Neural cell (in vitro differentiated cells): ENCODE data around the gene AZU1. TPM values are rescaled to one million over a fixed set of nuclear protein-coding genes. Genes with fewer than 3 reads are reported as not detected.

Source experiments
- H2AFZ ChIP-seq: fragments of 200-600, 300-800 bp; sonication (generic), shearing (Covaris generic); 2 replicates; pipeline ENCODE4 v1.6.0; 2014; ENCODE audit warnings: low read depth, mild to moderate bottlenecking, antibody characterized with exemption, low read length, moderate library complexity
- H3F3A ChIP-seq: fragments of 200-600 bp; shearing (Covaris generic); 2 replicates; pipeline ENCODE4 v1.6.1; 2016; ENCODE audit warnings: mild to moderate bottlenecking, moderate library complexity, mixed read lengths, antibody characterized with exemption, low read length; ENCODE audit not compliant: insufficient read depth, poor library complexity, severe bottlenecking
- H3K27ac ChIP-seq: fragments of 200-600, 300-800 bp; sonication (generic), shearing (Covaris generic); 2 replicates; pipeline ENCODE4 v1.5.1; 2014; ENCODE audit warnings: mild to moderate bottlenecking, low read length, moderate library complexity
- H3K27me3 ChIP-seq: fragments of 300-800, 200-600 bp; sonication (generic), shearing (Covaris generic); 2 replicates; pipeline ENCODE4 v1.6.0; 2014; ENCODE audit warnings: mild to moderate bottlenecking, low read depth, low read length, moderate library complexity; ENCODE audit not compliant: insufficient read depth
- H3K36me3 ChIP-seq: fragments of 300-800, 200-600 bp; sonication (generic), shearing (Covaris generic); 2 replicates; pipeline ENCODE4 v1.5.1; 2014; ENCODE audit warnings: mild to moderate bottlenecking, antibody characterized with exemption, low read length, moderate library complexity; ENCODE audit not compliant: insufficient read depth
- H3K4me2 ChIP-seq: fragments of 300-800, 200-600 bp; sonication (generic), shearing (Covaris generic); 2 replicates; pipeline ENCODE4 v1.6.0; 2014; ENCODE audit warnings: mild to moderate bottlenecking, low read length
- H3K4me3 ChIP-seq: fragments of 300-800, 200-600 bp; sonication (generic), shearing (Covaris generic); 2 replicates; pipeline ENCODE4 v1.5.1; 2014; ENCODE audit warnings: mild to moderate bottlenecking, low read length, moderate library complexity
- H3K79me2 ChIP-seq: fragments of 200-600 bp; shearing (Covaris generic); replicated peaks from 2 replicates; pipeline ENCODE4 v1.6.0; 2014; ENCODE audit warnings: mild to moderate bottlenecking, low read length, moderate library complexity; ENCODE audit not compliant: insufficient read depth
- H3K9ac ChIP-seq: fragments of 300-800, 200-600 bp; sonication (generic), shearing (Covaris generic); 2 replicates; pipeline ENCODE4 v1.6.1; 2016; ENCODE audit warnings: mild to moderate bottlenecking, low read length, mixed read lengths
- H3K9me2 ChIP-seq: fragments of 200-600 bp; shearing (Covaris generic); 2 replicates; pipeline ENCODE4 v1.6.1; 2016; ENCODE audit warnings: mild to moderate bottlenecking, low read length, mixed read lengths; ENCODE audit not compliant: insufficient read depth
- H3K9me3 ChIP-seq: fragments of 200-600, 300-800 bp; sonication (generic), shearing (Covaris generic); 2 replicates; pipeline ENCODE4 v1.6.1; 2016; ENCODE audit warnings: mild to moderate bottlenecking, mixed run types, low read length, moderate library complexity, mixed read lengths
- H4K20me1 ChIP-seq: fragments of 200-600 bp; shearing (Covaris generic); 2 replicates; pipeline ENCODE4 v1.6.1; 2016; ENCODE audit warnings: mild to moderate bottlenecking, mixed run types; ENCODE audit not compliant: insufficient read depth
- CTCF ChIP-seq: fragments of 450-650 bp; IDR thresholded peaks from 2 replicates; pipeline ENCODE4 v1.5.1; 2014; ENCODE audit warnings: antibody characterized with exemption, mild to moderate bottlenecking, moderate library complexity; ENCODE audit not compliant: poor library complexity, severe bottlenecking
- EP300 ChIP-seq: fragments of 450-650 bp; conservative IDR thresholded peaks from 2 replicates; pipeline ENCODE4 v1.6.1; 2014; ENCODE audit warnings: antibody characterized with exemption, mild to moderate bottlenecking, moderate library complexity; ENCODE audit not compliant: poor library complexity, severe bottlenecking
- EZH2 ChIP-seq: fragments of 200-600, 300-800 bp; shearing (Covaris generic), sonication (generic); IDR thresholded peaks from 2 replicates; pipeline ENCODE4 v1.6.1; 2014; ENCODE audit warnings: antibody characterized with exemption, low read length, borderline replicate concordance, mild to moderate bottlenecking; ENCODE audit not compliant: insufficient read depth, poor library complexity, severe bottlenecking
- MXI1 ChIP-seq: fragments of 450-650 bp; conservative IDR thresholded peaks from 2 replicates; pipeline ENCODE4 v1.6.1; 2014; ENCODE audit warnings: antibody characterized with exemption, mild to moderate bottlenecking; ENCODE audit not compliant: poor library complexity, severe bottlenecking
- POLR2AphosphoS5 ChIP-seq: IDR thresholded peaks from 2 replicates; pipeline ENCODE4 v1.6.1; 2012
- RAD21 ChIP-seq: fragments of 450-650 bp; conservative IDR thresholded peaks from 2 replicates; pipeline ENCODE4 v1.6.1; 2014; ENCODE audit warnings: antibody characterized with exemption, mild to moderate bottlenecking, moderate library complexity
- SMC3 ChIP-seq: fragments of 450-650 bp; conservative IDR thresholded peaks from 2 replicates; pipeline ENCODE4 v1.6.1; 2014; ENCODE audit warnings: antibody characterized with exemption, mild to moderate bottlenecking, moderate library complexity; ENCODE audit not compliant: poor library complexity
- TAF1 ChIP-seq: IDR thresholded peaks from 2 replicates; pipeline ENCODE4 v1.6.1; 2012; ENCODE audit warnings: low read depth
- polyA plus RNA-seq: library from polyadenylated mRNA; depleted of rRNA; stranded (reverse); fragments of >200 nt; gene quantifications from 2 replicates; pipeline ENCODE4 v1.2.3, GENCODE V29; 2014
- TF ChIP-seq, protein P1 (sequence below): IDR thresholded peaks from 2 replicates; pipeline ENCODE4 v1.6.1; 2012; ENCODE audit warnings: borderline replicate concordance

The AZU1 gene
- polyA plus RNA-seq, 1 donor from 2014 or later: 1.1 TPM

GRCh38 chr19:873561-874041 is 46.0 kb downstream of the AZU1 start:
- Histone ChIP-seq H3K27ac (no peak overlapping the region), H3K9me3 (no peaks in the 10 kb centered on the region), H3K9me2 (no peaks in the 10 kb centered on the region), H2AFZ (no peak overlapping the region), H3F3A (no peaks in the 10 kb centered on the region), H3K4me2 (no peak overlapping the region), H3K9ac (no peak overlapping the region), H3K27me3 (no peaks in the 10 kb centered on the region), H3K4me3 (no peak overlapping the region), H4K20me1 (no peaks in the 10 kb centered on the region), H3K36me3 (no peaks in the 10 kb centered on the region), H3K79me2 (no peaks in the 10 kb centered on the region)
- TF ChIP-seq, protein P1, sequence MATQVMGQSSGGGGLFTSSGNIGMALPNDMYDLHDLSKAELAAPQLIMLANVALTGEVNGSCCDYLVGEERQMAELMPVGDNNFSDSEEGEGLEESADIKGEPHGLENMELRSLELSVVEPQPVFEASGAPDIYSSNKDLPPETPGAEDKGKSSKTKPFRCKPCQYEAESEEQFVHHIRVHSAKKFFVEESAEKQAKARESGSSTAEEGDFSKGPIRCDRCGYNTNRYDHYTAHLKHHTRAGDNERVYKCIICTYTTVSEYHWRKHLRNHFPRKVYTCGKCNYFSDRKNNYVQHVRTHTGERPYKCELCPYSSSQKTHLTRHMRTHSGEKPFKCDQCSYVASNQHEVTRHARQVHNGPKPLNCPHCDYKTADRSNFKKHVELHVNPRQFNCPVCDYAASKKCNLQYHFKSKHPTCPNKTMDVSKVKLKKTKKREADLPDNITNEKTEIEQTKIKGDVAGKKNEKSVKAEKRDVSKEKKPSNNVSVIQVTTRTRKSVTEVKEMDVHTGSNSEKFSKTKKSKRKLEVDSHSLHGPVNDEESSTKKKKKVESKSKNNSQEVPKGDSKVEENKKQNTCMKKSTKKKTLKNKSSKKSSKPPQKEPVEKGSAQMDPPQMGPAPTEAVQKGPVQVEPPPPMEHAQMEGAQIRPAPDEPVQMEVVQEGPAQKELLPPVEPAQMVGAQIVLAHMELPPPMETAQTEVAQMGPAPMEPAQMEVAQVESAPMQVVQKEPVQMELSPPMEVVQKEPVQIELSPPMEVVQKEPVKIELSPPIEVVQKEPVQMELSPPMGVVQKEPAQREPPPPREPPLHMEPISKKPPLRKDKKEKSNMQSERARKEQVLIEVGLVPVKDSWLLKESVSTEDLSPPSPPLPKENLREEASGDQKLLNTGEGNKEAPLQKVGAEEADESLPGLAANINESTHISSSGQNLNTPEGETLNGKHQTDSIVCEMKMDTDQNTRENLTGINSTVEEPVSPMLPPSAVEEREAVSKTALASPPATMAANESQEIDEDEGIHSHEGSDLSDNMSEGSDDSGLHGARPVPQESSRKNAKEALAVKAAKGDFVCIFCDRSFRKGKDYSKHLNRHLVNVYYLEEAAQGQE: no peak
- TF ChIP-seq RAD21 (no peak), CTCF (no peak), POLR2AphosphoS5 (no peak), EP300 (no peak), MXI1 (no peak), SMC3 (no peak), TAF1 (no peak)

DNA sequence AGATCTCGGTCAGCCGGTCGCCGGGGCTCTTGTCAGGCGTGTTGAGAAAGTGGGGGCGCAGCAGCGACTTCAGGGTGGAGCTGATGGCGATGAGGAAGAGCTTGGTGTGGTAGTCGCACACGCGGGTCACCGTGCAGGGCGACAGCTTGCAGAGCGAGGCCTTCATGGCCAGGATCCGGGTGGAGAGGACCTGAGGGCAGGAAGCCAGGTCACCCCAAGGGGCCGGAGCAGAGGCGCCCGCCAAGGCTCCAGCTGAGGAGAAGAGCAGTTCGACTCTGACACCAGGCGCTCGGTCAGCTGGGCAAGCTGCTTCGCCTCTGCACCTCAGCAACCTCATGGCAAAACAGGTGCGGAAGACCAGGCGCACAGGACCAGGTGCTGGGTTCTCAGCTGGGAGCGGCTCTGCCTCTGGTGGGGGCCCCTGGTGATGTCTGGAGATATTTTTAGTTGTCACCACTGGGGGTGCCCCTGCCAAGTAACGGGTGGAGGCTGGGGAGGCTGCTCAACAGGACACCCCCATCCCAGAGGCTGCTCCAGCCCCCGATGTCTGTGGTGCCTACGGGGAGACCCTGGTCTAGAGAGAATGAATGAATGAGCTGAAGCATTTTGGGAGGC is 47.7 kb downstream of the AZU1 start:
- Histone ChIP-seq H2AFZ (no peak overlapping the region), H3K4me2 (no peak overlapping the region), H3K79me2 (no peaks in the 10 kb centered on the region), H3K9me2 (no peaks in the 10 kb centered on the region), H4K20me1 (no peaks in the 10 kb centered on the region), H3F3A (no peaks in the 10 kb centered on the region), H3K9me3 (no peaks in the 10 kb centered on the region), H3K36me3 (no peaks in the 10 kb centered on the region), H3K4me3 (no peak overlapping the region), H3K27ac (no peak overlapping the region), H3K9ac (no peak overlapping the region), H3K27me3 (no peaks in the 10 kb centered on the region)
- TF ChIP-seq POLR2AphosphoS5: no peak
- no peak for TF ChIP-seq EP300
- TF ChIP-seq RAD21: no peak
- no peak for TF ChIP-seq CTCF
- no peak for TF ChIP-seq MXI1
- TF ChIP-seq, protein P1: no peak
- TF ChIP-seq TAF1: no peak
- TF ChIP-seq EZH2: no peak
- TF ChIP-seq SMC3: no peak
